ENCODE measurements around the gene SYNE1. TPM values are rescaled to one million over a fixed set of nuclear protein-coding genes. Genes with fewer than 3 reads are reported as not detected.
A peak's percentile ranks its signal among the peaks of the same experiment; 100 is the strongest.

Gene SYNE1
- total and polyA plus RNA-seq, 9 donors, result 57.0 to 141 (median 97.5) TPM

DNA sequence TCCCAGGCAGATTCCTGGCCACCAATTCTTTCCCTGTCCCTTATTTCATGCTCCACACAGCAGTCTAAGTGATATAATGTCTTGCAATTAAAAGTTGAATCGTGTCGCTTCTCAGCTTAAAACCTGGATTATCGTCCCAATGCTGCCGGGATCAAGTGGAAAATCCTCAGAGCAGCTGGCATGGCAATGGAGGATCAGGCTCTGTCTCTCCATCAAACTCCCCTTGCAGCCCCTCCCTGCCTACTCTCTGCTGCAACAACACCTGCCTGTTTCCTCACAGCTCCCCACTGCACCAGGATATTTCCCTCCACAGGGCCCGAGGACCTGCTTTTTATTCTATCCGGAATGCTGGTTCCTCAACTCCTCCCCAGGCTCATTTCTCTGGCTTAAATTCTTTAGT lies 277.1 kb downstream of the SYNE1 start:
- Histone ChIP-seq H3K27me3 (ENCODE audit: control insufficient read depth, insufficient read depth, low read length) (no peaks in the 10 kb centered on the region), H3K36me3 (ENCODE audit: control insufficient read depth, insufficient read depth, low read length) (peaks cover 49% of the 10 kb centered on the region), H3K9me3 (replicated peaks; ENCODE audit: control insufficient read depth, low read depth, low read length) (no peaks in the 10 kb centered on the region), H3K4me3 (ENCODE audit: low read length) (no peak overlapping the region), H3K4me1 (ENCODE audit: control insufficient read depth, insufficient read depth, low read length) (peaks cover 2% of the 10 kb centered on the region), H3K27ac (ENCODE audit: low read length) (no peak overlapping the region)
- 53% methylated on average over 3 of the region's 6 CpGs for WGBS (ENCODE audit: insufficient coverage)
- DNase-seq, result peak; percentile 35

DNA sequence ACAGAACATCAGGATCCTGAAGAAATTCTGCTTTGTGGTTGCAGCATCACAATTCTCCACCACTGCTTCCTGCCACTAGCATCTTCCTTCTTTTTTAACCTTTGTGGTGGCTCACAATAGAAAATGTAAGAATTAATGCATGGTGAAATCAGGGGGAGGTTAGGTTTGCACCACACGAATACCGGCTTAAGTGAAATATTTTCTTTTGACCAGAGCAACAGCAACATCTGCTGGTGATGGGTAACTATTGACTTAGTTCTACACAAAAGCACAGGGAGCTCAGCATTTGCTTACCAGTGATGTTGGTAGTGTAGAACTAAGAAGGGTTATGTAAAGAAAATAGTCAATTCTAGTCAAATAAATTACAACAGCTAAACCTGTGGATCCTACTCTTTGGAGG lies 280.5 kb downstream of the SYNE1 start:
- DNase-seq, result no peak
- no peaks in the 10 kb centered on the region for H3K9me3 ChIP-seq (replicated peaks; ENCODE audit: control insufficient read depth, low read depth, low read length)
- peaks cover 49% of the 10 kb centered on the region for H3K36me3 ChIP-seq (ENCODE audit: control insufficient read depth, insufficient read depth, low read length)
- H3K4me1 ChIP-seq (ENCODE audit: control insufficient read depth, insufficient read depth, low read length), result peaks cover 2% of the 10 kb centered on the region
- no peak overlapping the region for H3K27ac ChIP-seq (ENCODE audit: low read length)
- no peak overlapping the region for H3K4me3 ChIP-seq (ENCODE audit: low read length)
- 42% methylated on average over 2 of the region's 2 CpGs for WGBS (ENCODE audit: insufficient coverage)
- H3K27me3 ChIP-seq (ENCODE audit: control insufficient read depth, insufficient read depth, low read length), result no peaks in the 10 kb centered on the region

DNA sequence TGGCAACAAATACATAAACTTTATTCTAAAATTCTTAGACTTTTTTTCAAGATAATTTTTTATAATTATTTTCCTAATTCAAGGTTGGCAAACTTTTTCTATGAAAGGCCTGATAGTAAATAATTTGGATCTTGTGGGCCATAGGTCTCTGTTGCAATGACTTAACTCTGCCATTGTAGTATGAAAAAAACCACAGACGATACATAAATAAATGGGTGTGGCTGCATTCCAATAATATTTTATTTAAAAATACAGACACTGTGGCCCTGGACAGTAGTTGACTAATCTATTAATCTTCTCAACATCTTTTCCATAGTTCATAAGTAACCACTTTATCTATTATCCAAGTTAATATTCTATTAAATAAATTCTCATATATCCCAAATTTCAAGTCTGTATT lies 281.1 kb downstream of the SYNE1 start:
- no peaks in the 10 kb centered on the region for H3K27me3 ChIP-seq (ENCODE audit: control insufficient read depth, insufficient read depth, low read length)
- H3K4me3 ChIP-seq (ENCODE audit: low read length), result no peak overlapping the region
- no peaks in the 10 kb centered on the region for H3K9me3 ChIP-seq (replicated peaks; ENCODE audit: control insufficient read depth, low read depth, low read length)
- no peak overlapping the region for H3K27ac ChIP-seq (ENCODE audit: low read length)
- no peak for DNase-seq
- H3K4me1 ChIP-seq (ENCODE audit: control insufficient read depth, insufficient read depth, low read length), result peaks cover 2% of the 10 kb centered on the region
- WGBS (ENCODE audit: insufficient coverage), result no CpG with 5 or more reads among the region's 1 CpG
- H3K36me3 ChIP-seq (ENCODE audit: control insufficient read depth, insufficient read depth, low read length), result peaks cover 44% of the 10 kb centered on the region

DNA sequence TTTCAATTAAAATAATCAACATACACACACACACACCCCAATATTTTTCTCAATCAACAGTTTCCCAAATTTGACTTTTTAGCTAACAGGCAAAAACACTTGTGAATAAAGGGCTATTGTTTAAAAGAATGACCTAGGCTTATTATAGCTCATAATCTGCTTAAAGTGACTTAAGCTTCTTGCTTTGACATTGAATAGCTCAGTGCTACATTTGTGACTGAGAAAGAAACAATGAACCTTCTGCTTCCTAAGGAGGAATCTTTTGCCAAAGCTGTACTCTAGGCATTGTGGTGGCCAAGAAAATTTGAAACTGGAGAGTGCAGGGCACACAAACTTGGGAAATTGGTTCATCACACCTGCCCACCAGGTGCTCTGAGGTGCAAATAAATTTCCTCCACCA lies 282.0 kb downstream of the SYNE1 start:
- Histone ChIP-seq H3K36me3 (ENCODE audit: control insufficient read depth, insufficient read depth, low read length) (peaks cover 43% of the 10 kb centered on the region), H3K27me3 (ENCODE audit: control insufficient read depth, insufficient read depth, low read length) (no peaks in the 10 kb centered on the region), H3K4me1 (ENCODE audit: control insufficient read depth, insufficient read depth, low read length) (peaks cover 2% of the 10 kb centered on the region), H3K9me3 (replicated peaks; ENCODE audit: control insufficient read depth, low read depth, low read length) (no peaks in the 10 kb centered on the region), H3K27ac (ENCODE audit: low read length) (no peak overlapping the region), H3K4me3 (ENCODE audit: low read length) (no peak overlapping the region)
- DNase-seq, result no peak

DNA sequence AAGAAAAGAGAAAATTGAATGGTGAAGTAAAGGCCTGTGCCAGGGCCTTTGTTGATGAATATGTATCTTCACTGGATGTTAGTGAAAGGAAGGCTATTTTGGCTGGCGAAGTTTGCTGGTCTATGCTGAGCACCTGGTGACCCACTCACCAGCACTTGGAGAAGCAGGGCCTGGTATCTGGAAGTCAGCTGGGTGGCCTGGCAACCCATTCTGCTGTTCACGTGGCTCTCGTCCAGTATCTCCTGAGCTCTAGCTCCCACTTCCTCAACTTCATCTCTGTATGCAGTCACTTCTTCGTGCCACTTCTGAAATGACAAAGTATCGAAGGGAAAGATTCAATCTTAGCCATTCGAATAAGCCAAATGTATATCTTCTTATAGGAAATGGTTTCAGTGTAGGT lies 283.7 kb downstream of the SYNE1 start:
- peaks cover 54% of the 10 kb centered on the region for H3K36me3 ChIP-seq (ENCODE audit: control insufficient read depth, insufficient read depth, low read length)
- 95% methylated on average over 3 of the region's 6 CpGs for WGBS (ENCODE audit: insufficient coverage)

DNA sequence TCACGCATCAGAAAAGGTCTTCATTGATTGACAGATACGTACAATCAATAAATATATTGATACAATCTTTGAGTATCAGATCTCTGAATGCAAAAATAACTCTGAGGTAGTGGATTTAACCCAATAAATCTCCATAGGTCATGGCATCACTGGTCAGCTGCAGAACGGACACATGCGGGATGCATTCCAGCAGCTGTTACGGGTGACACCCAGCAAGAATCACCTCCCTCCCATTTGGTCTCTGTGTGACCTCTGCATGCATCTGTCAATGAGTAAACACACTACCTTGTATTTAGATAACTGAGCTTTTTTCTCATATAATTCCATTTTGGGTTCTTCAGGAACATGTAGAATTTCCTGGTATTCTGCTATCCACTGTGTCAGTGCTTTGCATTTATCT lies 285.4 kb downstream of the SYNE1 start:
- peak; percentile 43 for DNase-seq
- no CpG with 5 or more reads among the region's 5 CpGs for WGBS (ENCODE audit: insufficient coverage)
- Histone ChIP-seq H3K36me3 (ENCODE audit: control insufficient read depth, insufficient read depth, low read length) (peaks cover 44% of the 10 kb centered on the region), H3K4me3 (ENCODE audit: low read length) (no peak overlapping the region), H3K4me1 (ENCODE audit: control insufficient read depth, insufficient read depth, low read length) (peaks cover 5% of the 10 kb centered on the region), H3K27ac (ENCODE audit: low read length) (peak overlapping the region; percentile 70), H3K27me3 (ENCODE audit: control insufficient read depth, insufficient read depth, low read length) (no peaks in the 10 kb centered on the region), H3K9me3 (replicated peaks; ENCODE audit: control insufficient read depth, low read depth, low read length) (no peaks in the 10 kb centered on the region)

More for the DNA sequence above, 283.7 kb downstream of the SYNE1 start:
- H3K27me3 ChIP-seq (ENCODE audit: control insufficient read depth, insufficient read depth, low read length), result no peaks in the 10 kb centered on the region
- DNase-seq, result no peak
- no peak overlapping the region for H3K4me3 ChIP-seq (ENCODE audit: low read length)
- no peak overlapping the region for H3K27ac ChIP-seq (ENCODE audit: low read length)
- no peaks in the 10 kb centered on the region for H3K9me3 ChIP-seq (replicated peaks; ENCODE audit: control insufficient read depth, low read depth, low read length)
- H3K4me1 ChIP-seq (ENCODE audit: control insufficient read depth, insufficient read depth, low read length), result peaks cover 5% of the 10 kb centered on the region

DNA sequence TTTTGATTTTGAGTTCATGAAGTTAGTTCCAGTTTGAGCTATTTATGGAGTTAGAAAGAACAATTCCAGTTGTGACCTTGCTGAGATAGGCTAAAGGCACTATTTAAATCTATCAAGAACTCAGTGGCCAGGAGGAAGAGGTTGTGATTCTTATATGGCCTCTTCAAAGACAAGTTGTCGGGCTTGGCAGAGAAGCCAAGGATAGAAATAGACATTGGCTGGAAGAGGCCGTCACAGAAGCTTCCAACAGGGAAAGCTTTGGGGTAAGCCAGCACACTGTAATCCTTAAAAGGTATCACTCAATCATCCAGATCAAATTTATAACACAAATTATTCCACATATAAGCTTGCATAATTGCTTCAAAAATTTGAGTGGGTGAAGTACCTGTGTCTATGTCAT lies 286.1 kb downstream of the SYNE1 start:
- H3K36me3 ChIP-seq (ENCODE audit: control insufficient read depth, insufficient read depth, low read length), result peaks cover 44% of the 10 kb centered on the region
- DNase-seq, result peak; percentile 57
- no peaks in the 10 kb centered on the region for H3K27me3 ChIP-seq (ENCODE audit: control insufficient read depth, insufficient read depth, low read length)
- no peaks in the 10 kb centered on the region for H3K9me3 ChIP-seq (replicated peaks; ENCODE audit: control insufficient read depth, low read depth, low read length)
- H3K4me3 ChIP-seq (ENCODE audit: low read length), result no peak overlapping the region
- H3K4me1 ChIP-seq (ENCODE audit: control insufficient read depth, insufficient read depth, low read length), result peaks cover 5% of the 10 kb centered on the region
- WGBS (ENCODE audit: insufficient coverage), result no CpG with 5 or more reads among the region's 2 CpGs
- peak overlapping the region; percentile 62 for H3K27ac ChIP-seq (ENCODE audit: low read length)

DNA sequence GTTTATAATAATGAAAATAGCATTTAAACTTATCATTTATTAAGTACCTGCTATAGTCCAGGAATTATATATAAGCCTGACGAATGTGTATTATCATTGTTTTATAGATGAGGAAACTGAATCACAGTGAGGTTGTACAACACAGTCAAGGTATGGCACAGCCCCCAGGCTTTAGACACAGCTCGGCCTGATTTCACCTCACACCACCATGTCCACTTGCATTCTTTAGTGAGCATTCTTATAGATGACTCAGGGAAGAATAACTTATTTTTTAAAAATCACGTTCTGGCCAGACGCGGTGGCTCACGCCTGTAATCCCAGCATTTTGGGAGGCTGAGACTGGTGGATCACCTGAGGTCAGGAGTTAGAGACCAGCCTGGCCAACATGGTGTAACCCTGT lies 289.0 kb downstream of the SYNE1 start:
- DNase-seq, result no peak
- Histone ChIP-seq H3K4me3 (ENCODE audit: low read length) (no peak overlapping the region), H3K36me3 (ENCODE audit: control insufficient read depth, insufficient read depth, low read length) (peaks cover 42% of the 10 kb centered on the region), H3K27ac (ENCODE audit: low read length) (no peak overlapping the region), H3K27me3 (ENCODE audit: control insufficient read depth, insufficient read depth, low read length) (no peaks in the 10 kb centered on the region), H3K4me1 (ENCODE audit: control insufficient read depth, insufficient read depth, low read length) (peaks cover 5% of the 10 kb centered on the region), H3K9me3 (replicated peaks; ENCODE audit: control insufficient read depth, low read depth, low read length) (no peaks in the 10 kb centered on the region)
- WGBS (ENCODE audit: insufficient coverage), result 100% methylated on average over 3 of the region's 6 CpGs

DNA sequence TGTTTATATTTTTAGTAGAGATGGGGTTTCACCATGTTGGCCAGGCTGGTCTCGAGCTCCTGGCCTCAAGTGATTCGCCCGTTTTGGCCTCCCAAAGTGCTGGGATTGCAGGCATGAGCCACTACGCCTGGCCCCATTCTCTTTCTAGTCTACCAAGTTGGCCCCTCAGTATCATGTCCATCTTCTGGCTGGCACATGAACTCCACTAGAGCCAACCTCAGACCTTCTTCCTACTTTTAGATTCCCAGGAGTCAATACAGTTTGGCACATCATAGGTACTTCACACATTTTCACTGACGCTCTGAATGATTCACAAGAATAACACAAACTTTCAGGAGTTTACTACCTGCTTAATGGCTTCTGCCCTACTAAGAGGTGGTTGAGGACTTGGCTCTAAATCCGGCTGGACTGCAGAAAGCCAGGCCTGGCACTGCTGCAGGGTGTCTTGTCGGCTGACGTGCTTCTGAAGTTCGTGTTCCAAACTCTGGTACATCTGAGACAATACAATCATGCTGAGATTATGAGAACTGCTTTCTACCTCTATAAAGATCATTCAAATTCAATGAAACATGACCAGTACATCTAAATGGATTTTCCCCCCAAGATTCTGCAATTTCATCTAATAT lies 293.3 kb downstream of the SYNE1 start:
- no peak overlapping the region for H3K4me3 ChIP-seq (ENCODE audit: low read length)
- WGBS (ENCODE audit: insufficient coverage), result 87% methylated on average over 9 of the region's 9 CpGs
- no peaks in the 10 kb centered on the region for H3K9me3 ChIP-seq (replicated peaks; ENCODE audit: control insufficient read depth, low read depth, low read length)
- no peaks in the 10 kb centered on the region for H3K27me3 ChIP-seq (ENCODE audit: control insufficient read depth, insufficient read depth, low read length)
- peaks cover 37% of the 10 kb centered on the region for H3K36me3 ChIP-seq (ENCODE audit: control insufficient read depth, insufficient read depth, low read length)
- no peak for DNase-seq
- no peaks in the 10 kb centered on the region for H3K4me1 ChIP-seq (ENCODE audit: control insufficient read depth, insufficient read depth, low read length)
- no peak overlapping the region for H3K27ac ChIP-seq (ENCODE audit: low read length)

DNA sequence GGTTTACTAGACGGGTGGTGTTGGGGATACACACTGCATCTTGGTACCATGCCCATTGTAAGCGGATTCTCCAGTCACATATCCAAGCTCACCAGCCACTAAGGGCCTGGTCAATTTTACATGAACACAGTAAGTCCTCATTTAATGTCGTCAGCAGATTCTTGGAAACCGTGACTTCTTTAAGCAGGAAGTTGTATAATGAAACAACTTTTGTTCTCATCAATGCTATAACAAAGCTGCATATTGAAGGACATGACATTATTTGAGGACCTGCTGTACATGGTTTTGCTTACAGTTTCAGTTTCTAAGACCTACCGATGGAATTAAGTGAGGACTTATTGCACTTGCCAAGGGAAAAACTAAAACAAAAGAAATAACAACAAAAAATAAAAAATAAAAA lies 295.6 kb downstream of the SYNE1 start:
- no peak overlapping the region for H3K4me3 ChIP-seq (ENCODE audit: low read length)

More for the DNA sequence above, 295.6 kb downstream of the SYNE1 start:
- H3K9me3 ChIP-seq (replicated peaks; ENCODE audit: control insufficient read depth, low read depth, low read length), result no peaks in the 10 kb centered on the region
- DNase-seq, result no peak
- H3K27ac ChIP-seq (ENCODE audit: low read length), result no peak overlapping the region
- H3K27me3 ChIP-seq (ENCODE audit: control insufficient read depth, insufficient read depth, low read length), result no peaks in the 10 kb centered on the region
- H3K36me3 ChIP-seq (ENCODE audit: control insufficient read depth, insufficient read depth, low read length), result peaks cover 44% of the 10 kb centered on the region
- no CpG with 5 or more reads among the region's 5 CpGs for WGBS (ENCODE audit: insufficient coverage)
- H3K4me1 ChIP-seq (ENCODE audit: control insufficient read depth, insufficient read depth, low read length), result no peaks in the 10 kb centered on the region

All from muscle of leg (tissue), 11 donors.